HL-60 (cell line): ENCODE data around the gene ANKRD17.
A peak's percentile ranks its signal among the peaks of the same experiment; 100 is the strongest.

Source experiments
- DNase-seq, 2 experiments: peaks; one replicate each; pipeline ENCODE4 v3.0.0-alpha.2; 2010 to 2020; ENCODE audit warnings: low read depth in 1 of 2, low spot score in 1 of 2
- H3K27ac ChIP-seq: fragments of 250-450 bp; sonication (Bioruptor Pico); replicated peaks from 2 replicates; pipeline ENCODE4 v1.5.1; 2020; ENCODE audit warnings: mild to moderate bottlenecking, moderate library complexity
- H3K27me3 ChIP-seq: fragments of 250-450 bp; sonication (Bioruptor Pico); 2 replicates; pipeline ENCODE4 v1.5.1; 2021; ENCODE audit warnings: mild to moderate bottlenecking, moderate library complexity; ENCODE audit not compliant: insufficient read depth, poor library complexity, severe bottlenecking
- H3K4me3 ChIP-seq: replicated peaks from 2 replicates; pipeline ENCODE4 v1.5.1; 2011; ENCODE audit warnings: mild to moderate bottlenecking, control low read depth, low read length; ENCODE audit not compliant: insufficient read depth
- GABPA ChIP-seq: IDR thresholded peaks from 2 replicates; pipeline ENCODE4 v1.6.1; 2012; ENCODE audit warnings: low read depth
- POLR2AphosphoS5 ChIP-seq: IDR thresholded peaks from 2 replicates; pipeline ENCODE4 v1.6.1; 2012; ENCODE audit warnings: low read depth
- REST ChIP-seq: IDR thresholded peaks from 2 replicates; pipeline ENCODE4 v1.6.1; 2012; ENCODE audit warnings: low read depth; ENCODE audit not compliant: insufficient replicate concordance
- SPI1 ChIP-seq: IDR thresholded peaks from 2 replicates; pipeline ENCODE4 v1.6.1; 2012; ENCODE audit warnings: low read depth, mild to moderate bottlenecking, borderline replicate concordance
- TF ChIP-seq, protein P1 (sequence below): IDR thresholded peaks from one replicate; pipeline ENCODE4 v1.5.1; 2011; ENCODE audit warnings: low read length, control low read depth, inconsistent platforms; ENCODE audit not compliant: insufficient read depth

ANKRD17 gene

DNA sequence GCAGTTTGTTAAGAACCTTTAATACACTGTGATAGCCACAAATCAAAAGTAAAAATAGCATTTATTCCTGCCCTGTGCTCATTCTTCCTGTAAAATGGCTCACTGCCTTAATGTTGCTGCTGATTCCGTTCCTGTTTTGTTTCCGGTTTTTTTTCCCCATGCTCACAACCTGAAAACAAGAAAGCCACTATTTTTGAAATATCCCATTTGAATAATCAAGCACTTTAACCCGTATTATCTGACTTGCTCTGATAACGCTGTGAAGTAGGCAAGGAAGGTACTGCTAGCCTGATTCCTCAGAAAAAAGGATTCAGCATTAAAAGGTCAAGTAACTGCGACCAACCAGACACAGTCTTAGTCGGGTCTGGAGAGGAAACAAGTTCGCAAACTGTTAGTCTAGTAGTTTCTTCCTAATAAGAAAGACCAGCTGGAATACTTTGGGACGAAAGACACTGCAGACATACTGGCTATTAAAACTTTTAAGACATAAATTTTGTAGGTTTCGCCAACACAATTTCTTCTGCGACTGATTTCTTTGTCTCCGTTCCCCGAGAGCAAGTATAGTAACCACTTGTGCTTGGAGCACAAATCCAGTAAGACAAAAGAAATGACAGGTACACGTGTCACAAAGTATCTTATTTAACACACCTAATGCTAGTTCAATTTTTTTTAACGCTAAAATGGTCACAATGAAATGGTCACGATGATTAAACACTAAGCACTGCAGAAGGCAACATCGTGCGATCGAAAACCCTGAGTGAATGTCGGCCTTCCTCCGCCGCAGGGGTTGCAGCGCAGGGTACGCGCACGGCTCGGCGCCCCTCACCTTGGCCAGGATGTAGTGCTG, 189.9 kb downstream of the ANKRD17 start:
- TF ChIP-seq SPI1 (peak; percentile 47; the same call in 1 of the 2 replicates), REST (peak; percentile 62), POLR2AphosphoS5 (peak; percentile 55; the same call in 1 of the 2 replicates)
- TF ChIP-seq, protein P1, sequence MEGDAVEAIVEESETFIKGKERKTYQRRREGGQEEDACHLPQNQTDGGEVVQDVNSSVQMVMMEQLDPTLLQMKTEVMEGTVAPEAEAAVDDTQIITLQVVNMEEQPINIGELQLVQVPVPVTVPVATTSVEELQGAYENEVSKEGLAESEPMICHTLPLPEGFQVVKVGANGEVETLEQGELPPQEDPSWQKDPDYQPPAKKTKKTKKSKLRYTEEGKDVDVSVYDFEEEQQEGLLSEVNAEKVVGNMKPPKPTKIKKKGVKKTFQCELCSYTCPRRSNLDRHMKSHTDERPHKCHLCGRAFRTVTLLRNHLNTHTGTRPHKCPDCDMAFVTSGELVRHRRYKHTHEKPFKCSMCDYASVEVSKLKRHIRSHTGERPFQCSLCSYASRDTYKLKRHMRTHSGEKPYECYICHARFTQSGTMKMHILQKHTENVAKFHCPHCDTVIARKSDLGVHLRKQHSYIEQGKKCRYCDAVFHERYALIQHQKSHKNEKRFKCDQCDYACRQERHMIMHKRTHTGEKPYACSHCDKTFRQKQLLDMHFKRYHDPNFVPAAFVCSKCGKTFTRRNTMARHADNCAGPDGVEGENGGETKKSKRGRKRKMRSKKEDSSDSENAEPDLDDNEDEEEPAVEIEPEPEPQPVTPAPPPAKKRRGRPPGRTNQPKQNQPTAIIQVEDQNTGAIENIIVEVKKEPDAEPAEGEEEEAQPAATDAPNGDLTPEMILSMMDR: no peak

DNA sequence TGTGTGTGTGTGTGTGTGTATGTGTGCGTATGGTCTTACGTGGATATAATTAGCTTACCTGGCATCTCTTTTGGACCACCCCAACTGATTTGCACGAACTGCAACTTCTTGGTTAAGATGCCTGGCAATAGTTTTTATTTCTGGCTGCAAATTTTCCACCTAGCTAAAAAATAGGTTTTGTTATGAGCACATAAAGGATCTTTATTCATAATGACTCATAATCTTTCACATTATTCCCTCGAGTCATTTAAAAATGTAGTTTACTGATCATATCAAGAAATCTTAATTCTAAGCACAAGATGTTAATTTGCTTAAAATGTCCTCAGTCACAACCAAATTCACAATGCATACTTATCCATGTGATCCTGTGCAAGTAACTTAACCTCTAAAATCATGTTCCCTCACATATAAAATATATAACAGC, 190.6 kb downstream of the ANKRD17 start:
- Histone ChIP-seq H3K4me3 (peak overlapping the region; percentile 70), H3K27ac (peak overlapping the region; percentile 97), H3K27me3 (no peaks in the 10 kb centered on the region)
- TF ChIP-seq REST (no peak), POLR2AphosphoS5 (no peak), GABPA (no peak), SPI1 (no peak)
- TF ChIP-seq, protein P1: no peak
- DNase-seq: no peak

More for the DNA sequence above, 189.9 kb downstream of the ANKRD17 start:
- peak overlapping the region; percentile 97 for H3K27ac ChIP-seq
- H3K4me3 ChIP-seq: peak overlapping the region; percentile 70
- no peaks in the 10 kb centered on the region for H3K27me3 ChIP-seq
- DNase-seq: peak; percentile 25 to 42

DNA sequence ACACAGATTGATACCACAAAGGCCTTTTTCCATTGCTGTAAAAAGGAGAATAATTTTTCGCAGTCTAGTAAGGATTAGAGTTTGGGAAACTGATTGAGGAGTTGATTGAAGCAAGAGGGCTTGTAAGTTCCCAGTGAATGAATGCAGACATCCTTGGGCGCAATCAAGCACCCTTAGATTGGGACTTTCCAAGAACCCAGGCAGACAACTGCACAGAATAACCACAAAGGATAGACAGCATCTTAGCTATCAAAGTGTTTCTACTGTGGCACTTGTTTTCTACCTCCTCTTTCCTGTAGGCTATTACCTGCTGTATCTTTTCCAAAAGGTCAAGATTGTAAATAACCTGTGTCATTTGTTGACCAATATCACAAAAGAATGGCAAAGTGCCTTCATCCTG, 191.7 kb downstream of the ANKRD17 start:
- no peak overlapping the region for H3K4me3 ChIP-seq
- TF ChIP-seq, protein P1: no peak
- TF ChIP-seq POLR2AphosphoS5 (no peak), SPI1 (no peak), GABPA (no peak), REST (no peak)
- no peak overlapping the region for H3K27ac ChIP-seq
- no peak for DNase-seq
- H3K27me3 ChIP-seq: no peaks in the 10 kb centered on the region
